Thyroid gland (tissue), 4 donors: ENCODE measurements around the gene PGLYRP1.

Experiments
- CTCF ChIP-seq, 6 experiments: fragments of 200-600 bp in 3 of 6; fragments of 450-650 bp in 3 of 6; sonication (generic) in 3 of 6; IDR thresholded peaks; one replicate each; pipeline ENCODE4 v1.5.1; 2016 to 2019; ENCODE audit warnings: antibody characterized with exemption in 6 of 6, mild to moderate bottlenecking in 2 of 6, inconsistent platforms in 1 of 6, moderate library complexity in 1 of 6
- POLR2A ChIP-seq, 2 donors: fragments of 450-650 bp; IDR thresholded peaks; one replicate each; pipeline ENCODE4 v1.6.1; 2017; ENCODE audit warnings: antibody characterized with exemption in 2 of 2, mild to moderate bottlenecking in 2 of 2, moderate library complexity in 1 of 2

- TF ChIP-seq CTCF (IDR thresholded peaks at IDR 0.05) (no peak), POLR2A (IDR thresholded peaks at IDR 0.05) (no peak)
These were observed 17.3 kb upstream of the PGLYRP1 start for GRCh38 chr19:46040125-46040524.
